NOMO-1 treated with dmso at 0.1 percent for 144 hours (cell line): ENCODE results near the gene VDR.

Source experiments
- DNase-seq: peaks from one replicate; lab custom pipeline; 2025; ENCODE audit not compliant: unreplicated experiment; lab: John Stamatoyannopoulos, UW

The VDR gene

GRCh38 chr12:47874316-47874715, 30.5 kb downstream of the VDR start:
- DNase-seq: no peak

- DNase-seq: no peak
Measured at GRCh38 chr12:47870175-47870781, 34.5 kb downstream of the VDR start.

- peak; percentile 40 for DNase-seq
Measured at GRCh38 chr12:47868552-47869031, 36.2 kb downstream of the VDR start.

GRCh38 chr12:47868041-47868440, 36.8 kb downstream of the VDR start:
- DNase-seq: no peak

GRCh38 chr12:47867495-47867941, 37.3 kb downstream of the VDR start:
- no peak for DNase-seq

GRCh38 chr12:47864646-47865235, 40.1 kb downstream of the VDR start:
- no peak for DNase-seq

GRCh38 chr12:47863985-47864384, 40.8 kb downstream of the VDR start:
- no peak for DNase-seq

GRCh38 chr12:47863467-47863866, 41.3 kb downstream of the VDR start:
- no peak for DNase-seq

- DNase-seq: no peak
Measured at GRCh38 chr12:47862881-47863280, 41.9 kb downstream of the VDR start.

- no peak for DNase-seq
Measured at GRCh38 chr12:47862167-47862750, 42.5 kb downstream of the VDR start.

GRCh38 chr12:47860873-47861272, 43.9 kb downstream of the VDR start:
- no peak for DNase-seq

GRCh38 chr12:47860279-47860841, 44.4 kb downstream of the VDR start:
- no peak for DNase-seq

GRCh38 chr12:47858511-47859266, 46.1 kb downstream of the VDR start:
- DNase-seq: no peak

GRCh38 chr12:47856721-47857575, 47.8 kb downstream of the VDR start:
- no peak for DNase-seq

- no peak for DNase-seq
Measured at GRCh38 chr12:47856094-47856493, 48.7 kb downstream of the VDR start.

- DNase-seq: no peak
Measured at GRCh38 chr12:47855502-47855901, 49.3 kb downstream of the VDR start.

GRCh38 chr12:47854531-47854930, 50.3 kb downstream of the VDR start:
- DNase-seq: no peak

- no peak for DNase-seq
Measured at GRCh38 chr12:47852096-47852571, 52.7 kb downstream of the VDR start.

GRCh38 chr12:47851303-47851952, 53.4 kb downstream of the VDR start:
- no peak for DNase-seq
